Measurements from ENCODE around the gene SNX18. TPM values are rescaled to one million over a fixed set of nuclear protein-coding genes. Genes with fewer than 3 reads are reported as not detected.
A peak's percentile ranks its signal among the peaks of the same experiment; 100 is the strongest.

SNX18 gene
- total and polyA plus RNA-seq, 2 of the 4 experiments (the other 2 are of a cell fraction): 31.2 to 50.0 TPM

DNA sequence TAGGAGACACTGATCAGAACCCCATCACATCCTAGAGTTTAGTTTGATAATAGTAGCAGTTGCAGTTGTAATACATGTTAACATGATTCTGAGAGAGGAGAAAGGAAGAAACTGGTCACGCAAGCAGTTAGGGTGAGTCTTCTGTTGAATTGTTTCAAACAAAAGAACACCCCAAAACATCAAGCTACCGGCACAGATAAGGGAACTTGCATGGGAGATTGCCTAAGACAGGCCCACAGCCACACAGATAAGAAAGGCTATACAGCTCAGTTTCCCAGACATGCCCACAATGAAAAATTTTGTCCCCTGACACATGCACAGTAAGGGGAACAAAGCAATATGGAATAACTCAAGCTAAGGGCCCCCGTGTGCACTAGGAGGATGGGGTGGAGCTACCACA is 46.2 kb upstream of the SNX18 start:
- no peaks in the 10 kb centered on the region for H4K20me1 ChIP-seq (ENCODE audit: insufficient read depth, low read length)
- no peak overlapping the region for H3K9ac ChIP-seq (ENCODE audit: low read depth, low read length)
- H3K4me3 ChIP-seq (ENCODE audit: insufficient read depth, low read depth, low read length): no peak overlapping the region
- in situ Hi-C loops (cut with MboI; ENCODE audit: low sequenced_read_pairs): no loop called here
- no peak overlapping the region for H3K18ac ChIP-seq (ENCODE audit: low read depth, low read length)
- H3K79me1 ChIP-seq (ENCODE audit: low read depth in 1 of 2, low read length in 2 of 2): no peaks in the 10 kb centered on the region
- no CpG with 5 or more reads among the region's 3 CpGs for WGBS, 2 experiments (ENCODE audit: extremely low coverage in 2 of 2, insufficient read length in 1 of 2)
- 0 out of 2 replicates have a peak, but pooled peaks cover 3% of the 10 kb centered on the region for H3K9me1 ChIP-seq (ENCODE audit: insufficient read depth, low read length)
- H3K23ac ChIP-seq (ENCODE audit: low read depth, low read length): no peak overlapping the region
- no peak overlapping the region for H2BK5ac ChIP-seq (ENCODE audit: low read depth, low read length, poor library complexity, severe bottlenecking)
- ChIA-PET CTCF (interaction anchor here (1.0 to 1.1 kb wide), 2 partner anchors 32 to 228 kb away, joined by 3 to 4 read pairs; no protein-coding TSS in a partner anchor), POLR2A (ENCODE audit: unreplicated experiment) (no interaction called here)
- H3K9me3 ChIP-seq (ENCODE audit: control insufficient read depth, insufficient read depth, low read length): no peaks in the 10 kb centered on the region
- H3K4me2 ChIP-seq (ENCODE audit: low read depth, low read length): no peak overlapping the region
- peak overlapping the region; percentile 55; the same call in 1 of the 3 replicates for H2BK15ac ChIP-seq (ENCODE audit: low read depth, low read length)
- no peak overlapping the region for H3K4ac ChIP-seq (ENCODE audit: low read depth, low read length)
- no peaks in the 10 kb centered on the region for H3K36me3 ChIP-seq (ENCODE audit: control insufficient read depth, insufficient read depth, low read length)
- no peak for TF ChIP-seq MAFK (IDR thresholded peaks at IDR 0.05; ENCODE audit: low read depth, low read length)
- no peak for TF ChIP-seq CTCF (conservative IDR thresholded peaks at IDR 0.05; ENCODE audit: low read depth, low read length)
- TF ChIP-seq SMC3 (IDR thresholded peaks at IDR 0.05; ENCODE audit: low read depth, low read length): no peak
- TF ChIP-seq, protein P1, sequence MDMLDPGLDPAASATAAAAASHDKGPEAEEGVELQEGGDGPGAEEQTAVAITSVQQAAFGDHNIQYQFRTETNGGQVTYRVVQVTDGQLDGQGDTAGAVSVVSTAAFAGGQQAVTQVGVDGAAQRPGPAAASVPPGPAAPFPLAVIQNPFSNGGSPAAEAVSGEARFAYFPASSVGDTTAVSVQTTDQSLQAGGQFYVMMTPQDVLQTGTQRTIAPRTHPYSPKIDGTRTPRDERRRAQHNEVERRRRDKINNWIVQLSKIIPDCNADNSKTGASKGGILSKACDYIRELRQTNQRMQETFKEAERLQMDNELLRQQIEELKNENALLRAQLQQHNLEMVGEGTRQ (IDR thresholded peaks at IDR 0.05; ENCODE audit: low read depth, low read length): no peak
- TF ChIP-seq MAZ (IDR thresholded peaks at IDR 0.05; ENCODE audit: borderline replicate concordance, low read depth, low read length): no peak
- no peak for TF ChIP-seq RFX5 (IDR thresholded peaks at IDR 0.05; ENCODE audit: low read depth, low read length)
- no peak for TF ChIP-seq MXI1 (IDR thresholded peaks at IDR 0.05; ENCODE audit: borderline replicate concordance, low read depth, low read length)
- no peak for TF ChIP-seq CHD1 (IDR thresholded peaks at IDR 0.05; ENCODE audit: low read depth, low read length)
- no peak for TF ChIP-seq FOS (IDR thresholded peaks at IDR 0.05; ENCODE audit: low read depth, low read length)
- TF ChIP-seq RAD21 (IDR thresholded peaks at IDR 0.05; ENCODE audit: low read length): no peak
- no peak for TF ChIP-seq CEBPB (IDR thresholded peaks at IDR 0.05; ENCODE audit: low read depth, low read length)
- no peak for TF ChIP-seq BHLHE40 (IDR thresholded peaks at IDR 0.05; ENCODE audit: low read depth, low read length)
- TF ChIP-seq RCOR1 (IDR thresholded peaks at IDR 0.05; ENCODE audit: insufficient replicate concordance, low read length): no peak
- no peak for TF ChIP-seq NFE2L2 (IDR thresholded peaks at IDR 0.05; ENCODE audit: low read depth, low read length)
- H3K27me3 ChIP-seq (ENCODE audit: control insufficient read depth, insufficient read depth, low read length): no peaks in the 10 kb centered on the region
- no peak overlapping the region for H4K91ac ChIP-seq (ENCODE audit: insufficient read depth, low read depth, low read length)
- no peak for DNase-seq
- no peak overlapping the region for H2BK20ac ChIP-seq (ENCODE audit: low read depth, low read length)
- dilution Hi-C loops (cut with HindIII; ENCODE audit: low sequenced_read_pairs, unreplicated experiment): no loop called here
- H3K56ac ChIP-seq (ENCODE audit: extremely low read depth, insufficient read depth, low read length): no peak overlapping the region
- ATAC-seq (ENCODE audit: low read depth): no peak
- H2AFZ ChIP-seq (replicated peaks; ENCODE audit: low read length, poor library complexity): no peak overlapping the region
- no TSS peak for BruUV-seq (replicated peaks)
- H2AK9ac ChIP-seq (replicated peaks; ENCODE audit: low read depth, low read length, poor library complexity): no peak overlapping the region
- H2AK5ac ChIP-seq (ENCODE audit: low read depth, low read length): no peak overlapping the region
- no peak overlapping the region for H3K14ac ChIP-seq (replicated peaks; ENCODE audit: low read depth, low read length)
- H4K8ac ChIP-seq (ENCODE audit: low read depth in 2 of 2, low read length in 2 of 2): no peak overlapping the region
- intact Hi-C loops (cut with micrococcal nuclease): no loop called here
- no peak overlapping the region for H2BK120ac ChIP-seq (ENCODE audit: low read depth, low read length)
- peaks cover 4% of the 10 kb centered on the region; the same call in 1 of the 2 replicates for H3K4me1 ChIP-seq (ENCODE audit: control insufficient read depth, insufficient read depth, low read length)
- H3K27ac ChIP-seq (ENCODE audit: insufficient read depth, low read length): no peak overlapping the region
- H4K5ac ChIP-seq (ENCODE audit: low read depth, low read length): no peak overlapping the region
